CMK (cell line): ENCODE results near the gene PTPRZ1.

Experiments
- DNase-seq: peaks from one replicate; pipeline ENCODE4 v3.0.0-alpha.2; 2010; ENCODE audit warnings: low read depth

Gene PTPRZ1

DNA sequence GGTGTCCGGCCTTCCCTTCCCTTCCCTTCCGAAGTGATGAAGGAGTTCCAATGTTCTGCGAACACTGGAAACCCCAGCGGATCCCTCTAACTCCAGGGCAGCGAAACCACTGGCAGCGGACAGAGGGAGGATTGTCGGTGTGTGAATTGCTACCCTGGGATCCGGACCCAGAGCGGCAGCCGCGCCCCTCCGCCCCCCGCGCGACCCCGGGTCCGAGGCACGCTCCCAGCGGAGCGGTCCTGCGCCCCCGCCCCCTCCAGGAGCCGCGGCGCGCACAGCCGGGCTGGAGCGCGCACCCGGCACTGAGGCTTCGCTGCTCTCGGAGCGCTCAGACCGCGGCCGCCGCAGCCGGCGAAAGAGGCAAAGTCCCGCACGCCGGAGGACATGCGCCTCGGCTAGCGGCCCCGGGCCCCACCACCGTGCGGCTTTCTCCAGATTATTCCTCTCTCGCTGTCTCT lies at the start of gene PTPRZ1:
Gene PTPRZ1 (plus strand): TSS at position 331 of the 458 bp plus-strand sequence. CDS start 339 bp downstream, outside the sequence.
- no peak for DNase-seq

DNA sequence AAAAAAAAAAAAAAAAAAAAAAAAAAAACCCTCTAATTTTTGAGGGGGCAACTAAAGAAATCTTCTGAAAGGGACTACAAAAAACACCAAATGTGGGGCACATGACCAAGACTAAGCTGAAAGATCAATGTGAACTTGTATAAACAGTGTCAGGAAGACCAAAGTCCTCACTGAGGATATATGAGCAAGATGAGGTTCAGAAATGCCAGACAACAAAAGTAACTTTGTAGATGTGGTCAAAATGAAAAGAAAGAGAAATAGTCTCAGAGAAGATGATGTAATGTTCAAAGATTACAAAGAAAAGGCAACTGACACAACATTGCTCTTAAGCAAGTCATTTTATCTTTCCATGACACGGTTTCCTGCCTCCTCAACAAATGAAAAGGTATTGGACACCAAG lies 48.7 kb upstream of the PTPRZ1 start:
- no peak for DNase-seq

- no peak for DNase-seq
Measured at GRCh38 chr7:121831351-121831750, 41.6 kb upstream of the PTPRZ1 start.

DNA sequence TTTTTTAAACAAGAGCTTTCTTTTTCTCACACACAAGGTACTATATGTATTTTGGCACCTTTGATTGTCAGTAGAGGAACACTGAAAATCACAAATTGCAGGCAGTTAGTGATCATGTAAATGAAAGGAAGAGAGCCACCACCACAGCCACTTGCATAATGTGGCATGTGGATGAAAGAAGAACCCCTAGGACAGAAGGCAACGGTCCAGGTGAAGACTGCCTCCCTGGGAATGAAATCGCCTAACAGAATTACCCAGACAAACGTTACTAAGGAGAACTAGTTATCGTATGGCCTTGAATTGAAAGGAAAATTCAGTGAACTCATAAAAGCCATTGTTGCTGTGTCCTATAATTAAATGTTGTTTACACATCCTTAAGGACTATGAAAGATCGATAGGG lies 41.2 kb upstream of the PTPRZ1 start:
- DNase-seq = no peak

DNA sequence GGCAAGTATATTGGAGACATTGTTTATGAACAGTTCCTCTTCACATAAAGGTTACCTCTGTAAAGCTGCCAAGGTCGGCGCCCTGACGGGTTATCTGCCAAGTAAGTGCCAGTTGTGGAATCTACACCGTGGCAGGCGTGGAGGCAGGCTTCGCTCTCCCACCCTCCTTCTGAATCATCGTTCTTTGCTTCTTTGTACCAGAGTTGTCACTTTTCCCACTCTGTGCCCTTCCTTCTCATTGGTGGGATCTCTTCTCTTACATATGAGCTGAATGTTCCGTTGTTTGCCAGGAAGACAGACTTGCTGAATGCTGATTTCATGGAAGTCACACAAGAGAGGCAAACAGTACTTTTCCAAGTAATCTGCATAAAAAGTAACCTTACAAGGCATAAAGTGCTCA lies 40.6 kb upstream of the PTPRZ1 start:
- no peak for DNase-seq

DNA sequence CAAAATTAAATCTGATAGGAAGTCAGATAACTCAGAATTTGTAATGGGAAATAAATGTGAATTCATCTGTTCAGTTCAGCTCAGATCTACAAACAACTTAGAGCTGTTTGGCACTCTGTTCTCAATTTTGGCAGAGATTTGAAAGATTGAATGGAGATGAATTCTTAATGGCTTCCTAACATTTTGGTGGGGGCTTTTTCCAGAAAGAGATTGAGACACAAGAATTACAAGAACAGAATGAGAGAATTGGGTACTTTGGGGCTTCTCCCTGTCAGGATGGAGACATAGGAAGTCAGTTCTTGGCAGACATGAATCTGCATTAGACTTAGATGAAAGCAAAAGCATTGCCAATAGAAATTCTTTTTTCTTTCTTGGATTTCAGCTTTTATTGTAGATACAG lies 39.0 kb upstream of the PTPRZ1 start:
- DNase-seq = no peak

DNA sequence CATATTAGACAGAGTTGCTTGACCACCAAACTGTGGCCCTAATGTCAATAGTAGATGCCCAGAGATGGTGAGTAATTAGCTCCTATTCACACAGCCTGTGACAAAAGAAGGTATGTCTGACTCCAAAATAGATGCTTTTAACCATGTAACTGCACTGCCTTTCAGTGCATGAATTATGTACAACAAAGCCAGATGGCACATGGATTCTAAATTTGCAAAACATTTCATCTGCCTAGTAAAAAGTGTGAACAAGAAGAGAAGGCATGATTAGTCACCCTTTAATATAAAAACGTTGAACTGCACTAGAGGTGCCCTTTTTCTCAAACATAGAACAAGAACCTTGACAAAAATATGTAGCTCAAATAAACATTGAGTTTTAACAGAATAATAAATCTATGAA lies 35.5 kb upstream of the PTPRZ1 start:
- no peak for DNase-seq

DNA sequence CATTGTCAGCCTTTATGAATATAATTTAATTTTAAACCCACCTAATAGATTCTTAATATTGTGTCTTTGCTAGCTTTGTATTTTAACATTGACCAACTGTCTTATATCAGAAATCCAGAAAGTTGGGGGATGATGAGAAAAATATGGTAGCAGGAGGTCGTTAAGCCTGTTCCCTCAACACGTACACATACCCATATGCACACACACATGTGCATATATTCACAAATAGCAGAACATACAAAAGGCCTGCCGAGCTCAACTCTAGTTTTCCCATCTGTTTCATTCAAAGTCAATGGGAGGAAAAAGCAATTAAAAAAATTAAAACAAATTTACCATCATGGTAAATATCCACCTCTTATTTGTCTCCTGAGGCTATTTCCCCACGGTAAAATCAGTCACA lies 25.9 kb upstream of the PTPRZ1 start:
- DNase-seq = no peak

DNA sequence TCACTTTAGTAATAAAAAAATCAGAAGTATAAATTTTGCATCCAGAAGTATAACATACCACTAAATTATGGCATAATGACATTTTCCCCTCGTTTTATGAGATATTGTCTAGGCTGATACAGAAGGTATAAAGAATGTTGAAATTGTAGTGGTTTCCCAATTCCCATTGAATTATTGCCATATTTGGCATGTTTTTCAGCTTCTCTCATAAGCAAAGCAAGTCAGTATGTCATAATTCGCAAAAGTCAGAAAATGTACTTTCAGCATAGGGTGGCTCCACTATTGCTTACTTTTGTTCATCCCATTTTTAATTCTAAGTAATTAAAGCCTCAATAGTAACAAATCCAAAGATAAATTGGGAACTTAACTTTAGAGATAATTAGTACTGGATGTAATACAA lies 19.7 kb upstream of the PTPRZ1 start:
- no peak for DNase-seq

- no peak for DNase-seq
Measured at GRCh38 chr7:121860953-121861352, 12.0 kb upstream of the PTPRZ1 start.

DNA sequence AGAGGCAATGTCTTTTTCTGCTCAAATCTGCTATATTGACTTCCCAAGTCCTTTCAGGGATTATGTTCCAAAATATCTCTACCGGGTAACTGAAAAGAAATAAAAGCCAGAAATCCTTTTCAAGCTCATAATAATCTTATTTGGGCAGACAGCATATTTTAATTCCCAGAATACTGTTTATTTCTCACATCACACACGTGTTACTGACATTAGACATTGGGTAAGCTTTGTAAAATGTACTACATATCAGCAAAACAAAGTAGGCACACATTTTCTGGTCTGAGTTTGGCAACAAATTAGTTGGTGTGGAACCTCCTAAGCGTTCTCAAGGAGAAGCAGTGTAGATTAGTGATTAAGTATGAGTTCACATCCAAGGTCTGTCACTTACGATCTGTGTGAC lies 10.4 kb upstream of the PTPRZ1 start:
- no peak for DNase-seq

DNA sequence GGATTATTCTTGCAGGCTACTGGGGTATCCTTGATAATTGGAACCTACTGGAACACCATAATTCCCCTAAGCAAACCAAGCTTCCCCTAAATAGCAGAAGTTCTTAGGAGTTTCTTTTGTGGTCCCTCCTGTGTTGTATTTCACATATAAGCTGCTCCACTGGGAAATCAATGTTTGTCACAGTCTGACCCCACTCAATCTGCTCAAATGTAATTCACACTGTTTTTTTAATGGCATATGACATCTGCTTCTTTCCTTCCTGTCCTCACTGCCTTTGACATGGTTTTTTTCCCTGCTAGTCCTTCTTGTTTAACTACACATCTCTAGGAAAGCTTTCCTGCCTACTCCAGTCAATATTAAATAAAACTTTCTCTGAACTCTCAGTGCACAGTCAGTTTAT lies 1.8 kb upstream of the PTPRZ1 start:
- DNase-seq = no peak

DNA sequence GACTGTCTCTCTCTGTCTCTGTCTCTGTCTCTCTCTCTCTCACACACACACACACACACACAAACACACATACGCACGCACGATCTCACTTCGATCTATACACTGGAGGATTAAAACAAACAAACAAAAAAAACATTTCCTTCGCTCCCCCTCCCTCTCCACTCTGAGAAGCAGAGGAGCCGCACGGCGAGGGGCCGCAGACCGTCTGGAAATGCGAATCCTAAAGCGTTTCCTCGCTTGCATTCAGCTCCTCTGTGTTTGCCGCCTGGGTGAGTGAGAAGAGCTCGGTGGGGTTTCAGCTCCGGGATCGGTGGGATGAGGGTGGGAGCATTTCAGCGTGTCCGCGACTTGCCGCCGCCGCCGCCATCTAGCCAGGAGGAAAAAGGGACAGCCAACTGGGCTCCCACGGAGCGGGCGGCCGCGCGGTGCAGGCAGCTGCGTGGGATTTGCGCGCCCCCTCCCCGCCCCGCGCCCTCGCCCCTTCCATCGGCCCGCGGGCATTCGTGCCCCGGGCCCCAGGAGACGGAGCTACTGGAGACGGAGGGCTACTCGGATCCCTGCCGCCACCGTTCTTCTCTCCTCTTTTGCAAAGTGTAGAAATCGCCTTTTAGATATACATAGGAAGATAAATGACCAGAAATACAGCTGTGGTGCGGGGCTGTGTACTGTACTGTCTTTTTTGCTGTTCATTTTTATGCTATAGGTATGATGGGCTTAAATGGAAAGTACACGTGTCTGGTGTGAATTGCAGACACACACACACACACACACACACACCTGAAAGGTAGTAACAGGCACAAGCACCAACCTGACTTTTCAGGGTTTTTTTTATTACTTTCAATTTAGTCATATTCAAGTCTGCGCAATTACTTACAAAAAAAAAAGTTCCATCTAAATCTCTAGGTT lies 581 bp downstream of the PTPRZ1 start:
- no peak for DNase-seq

GRCh38 chr7:121874298-121874697 lies 1.3 kb downstream of the PTPRZ1 start:
- DNase-seq = no peak

DNA sequence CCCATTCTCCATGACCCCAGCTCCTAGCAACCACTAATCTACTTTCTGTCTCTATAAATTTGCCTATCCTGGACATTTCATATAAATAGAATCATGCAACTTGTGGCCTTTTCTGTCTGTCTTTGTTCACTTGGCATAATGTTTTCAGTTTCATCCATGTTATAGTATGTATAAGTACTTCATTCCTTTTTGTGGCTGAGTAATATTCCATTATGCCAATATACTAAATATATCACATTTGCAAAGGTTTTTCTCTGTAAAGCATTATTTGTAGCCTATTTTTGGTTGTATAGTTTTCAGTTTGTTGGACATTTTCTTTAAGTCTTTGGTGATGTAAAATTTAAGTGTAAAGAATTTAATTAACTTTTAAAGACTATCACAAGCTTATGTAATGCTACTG lies 2.2 kb downstream of the PTPRZ1 start:
- DNase-seq = no peak

GRCh38 chr7:121876656-121877500 lies 3.9 kb downstream of the PTPRZ1 start:
- no peak for DNase-seq

DNA sequence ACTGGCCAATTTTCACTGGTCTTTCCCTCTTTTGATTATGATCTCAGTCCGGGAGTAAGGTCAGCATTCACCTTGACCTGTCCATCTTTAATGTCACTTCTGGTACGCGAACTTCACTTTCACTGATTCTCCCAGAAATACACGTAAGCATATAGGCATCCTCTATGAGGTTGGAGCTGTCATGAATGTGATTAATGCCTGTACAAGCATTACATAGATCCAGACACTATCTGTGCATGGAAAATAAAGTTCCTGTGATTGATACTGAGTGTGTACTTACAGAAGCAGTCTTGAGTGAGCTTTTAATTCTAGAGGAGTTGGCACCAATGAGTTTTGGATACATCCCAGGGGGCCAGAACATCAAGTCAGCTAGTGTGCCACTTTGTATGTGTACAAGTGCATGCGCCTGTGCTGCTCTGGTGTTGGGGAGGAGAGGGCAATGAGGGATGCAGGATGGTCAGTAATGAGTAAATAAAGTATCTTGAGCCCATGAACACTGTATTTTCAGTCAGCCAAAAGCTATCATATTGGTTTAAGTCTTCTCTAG lies 6.0 kb downstream of the PTPRZ1 start:
- DNase-seq = no peak

DNA sequence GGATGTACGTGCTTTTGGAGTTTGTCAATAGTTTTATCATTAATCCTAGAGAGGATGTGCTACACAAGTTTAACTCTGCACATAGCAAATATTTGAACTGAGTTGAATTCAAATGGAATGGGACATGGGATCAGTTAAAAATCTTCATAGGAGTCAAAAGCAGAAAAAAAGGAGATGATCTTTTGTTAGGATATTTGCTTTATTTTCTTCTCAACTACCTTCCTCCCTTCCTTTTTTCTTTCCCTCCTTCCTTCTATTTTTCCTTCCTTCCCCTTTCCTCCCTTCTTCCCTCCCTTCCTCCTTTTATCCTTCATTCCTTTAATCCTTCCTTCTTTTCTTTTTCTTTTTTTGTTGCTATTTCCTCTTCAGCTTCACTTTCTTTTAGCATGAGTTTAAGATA lies 6.6 kb downstream of the PTPRZ1 start:
- no peak for DNase-seq

DNA sequence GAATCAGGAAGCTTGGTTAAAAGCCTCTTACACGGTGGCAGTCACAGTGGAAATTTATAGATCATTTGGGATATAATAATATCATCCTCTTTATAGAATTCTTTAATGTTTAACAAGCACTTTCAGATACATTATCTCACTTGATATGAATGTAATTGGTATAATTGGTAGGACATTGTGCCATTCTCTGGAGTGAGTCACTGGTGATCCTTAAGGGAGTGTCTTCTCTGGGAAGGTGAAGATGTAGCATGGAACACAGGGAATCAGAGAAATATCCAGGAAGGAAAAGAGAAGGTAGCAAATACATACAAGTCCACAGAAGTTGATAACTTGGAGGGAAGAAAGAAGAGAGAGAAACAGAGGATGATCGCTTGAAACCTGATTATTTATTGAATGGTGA lies 9.8 kb downstream of the PTPRZ1 start:
- DNase-seq = no peak

GRCh38 chr7:121885166-121885920 lies 12.4 kb downstream of the PTPRZ1 start:
- DNase-seq = no peak

- no peak for DNase-seq
Measured at GRCh38 chr7:121887634-121888033, 14.7 kb downstream of the PTPRZ1 start.

DNA sequence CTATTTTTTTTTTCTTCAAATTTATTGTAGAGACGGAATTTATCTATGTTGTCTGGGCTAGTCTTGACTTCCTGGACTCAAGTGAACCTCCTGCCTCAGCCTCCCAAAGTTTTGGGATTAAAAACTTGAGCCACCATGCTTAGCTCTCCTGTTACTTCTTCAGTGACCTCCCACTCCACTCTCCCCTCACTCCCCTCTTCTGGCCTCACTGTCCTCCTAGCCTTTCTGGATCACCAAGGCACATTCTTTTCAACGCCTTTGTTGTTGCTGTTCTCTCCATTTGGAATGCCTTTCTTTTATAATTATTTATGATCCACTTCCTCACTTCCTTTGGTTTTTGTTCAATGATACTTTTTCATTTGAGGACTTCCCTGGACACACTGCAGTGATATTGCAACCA lies 17.9 kb downstream of the PTPRZ1 start:
- no peak for DNase-seq
